GM12892 (cell line): ENCODE data around the gene NR5A1.

Source experiments
- POLR2A ChIP-seq: IDR thresholded peaks from 2 replicates; pipeline ENCODE4 v1.6.1; 2011; ENCODE audit warnings: low read depth, low read length, control low read depth
- POLR2AphosphoS5 ChIP-seq: IDR thresholded peaks from 2 replicates; pipeline ENCODE4 v1.6.1; 2011; ENCODE audit warnings: low read depth, low read length, control low read depth

- TF ChIP-seq POLR2AphosphoS5 (no peak), POLR2A (no peak)
Observed at GRCh38 chr9:124468061-124468740, 39.0 kb downstream of the NR5A1 start.
